ENCODE results near the gene ANTXRL. TPM values are rescaled to one million over a fixed set of nuclear protein-coding genes. Genes with fewer than 3 reads are reported as not detected.

Gene ANTXRL
- total RNA-seq, 4 donors from 2014 or later: not detected

GRCh38 chr10:46290101-46290886 is 3.5 kb downstream of the ANTXRL start:
- 95 to 96% methylated on average over 15 of the region's 15 CpGs for WGBS, 2 donors
- peak in 1 of 2 donors; percentile 78 for DNase-seq (ENCODE audit: low spot score in 2 of 2)
- intact Hi-C loops (cut with DNase I; ENCODE audit: low total_unique reads): no loop called here
- TF ChIP-seq CTCF (IDR thresholded peaks at IDR 0.05): no peak
- TF ChIP-seq POLR2A (IDR thresholded peaks at IDR 0.05): no peak
- no peak overlapping the region for H3K4me3 ChIP-seq (ENCODE audit: low read depth, poor library complexity, severe bottlenecking)

- DNase-seq (ENCODE audit: low spot score in 2 of 2): peak in 1 of 2 donors; percentile 80
- H3K4me3 ChIP-seq (ENCODE audit: low read depth, poor library complexity, severe bottlenecking): no peak overlapping the region
- 52 to 61% methylated on average over 10 of the region's 10 CpGs for WGBS, 2 donors
- intact Hi-C loops (cut with DNase I; ENCODE audit: low total_unique reads): no loop called here
- TF ChIP-seq CTCF (IDR thresholded peaks at IDR 0.05) (no peak), POLR2A (IDR thresholded peaks at IDR 0.05) (no peak)
Measured at GRCh38 chr10:46291817-46292572, 5.2 kb downstream of the ANTXRL start.

GRCh38 chr10:46292573-46293023 is 5.8 kb downstream of the ANTXRL start:
- intact Hi-C loops (cut with DNase I; ENCODE audit: low total_unique reads): no loop called here
- no peak for TF ChIP-seq POLR2A (IDR thresholded peaks at IDR 0.05)
- no peak for TF ChIP-seq CTCF (IDR thresholded peaks at IDR 0.05)
- no peak overlapping the region for H3K4me3 ChIP-seq (ENCODE audit: low read depth, poor library complexity, severe bottlenecking)
- peak in 1 of 2 donors; percentile 50 for DNase-seq (ENCODE audit: low spot score in 2 of 2)
- 73 to 75% methylated on average over 6 of the region's 6 CpGs for WGBS, 2 donors

- no peak overlapping the region for H3K4me3 ChIP-seq (ENCODE audit: low read depth, poor library complexity, severe bottlenecking)
- no peak for DNase-seq (ENCODE audit: low spot score in 2 of 2)
- 74 to 79% methylated on average over 8 of the region's 8 CpGs for WGBS, 2 donors
- intact Hi-C loops (cut with DNase I; ENCODE audit: low total_unique reads): no loop called here
- no peak for TF ChIP-seq CTCF (IDR thresholded peaks at IDR 0.05)
Measured at GRCh38 chr10:46293228-46293627, 6.4 kb downstream of the ANTXRL start.

- no peak for TF ChIP-seq CTCF (IDR thresholded peaks at IDR 0.05)
- no peak for TF ChIP-seq POLR2A (IDR thresholded peaks at IDR 0.05)
- DNase-seq (ENCODE audit: low spot score in 2 of 2): peak in 1 of 2 donors; percentile 79
- H3K4me3 ChIP-seq (ENCODE audit: low read depth, poor library complexity, severe bottlenecking): no peak overlapping the region
- intact Hi-C loops (cut with DNase I; ENCODE audit: low total_unique reads): no loop called here
- 88 to 91% methylated on average over 8 to 11 of the region's 11 CpGs for WGBS, 2 donors
Measured at GRCh38 chr10:46293832-46294640, 7.2 kb downstream of the ANTXRL start.

Measured in lower leg skin (tissue), 4 donors.